Stomach smooth muscle (tissue), 2 donors: ENCODE data around the gene CCL19.

Source experiments
- H3K27ac ChIP-seq: one replicate; pipeline ENCODE4 v1.7.0; 2013; ENCODE audit warnings: mild to moderate bottlenecking, low read length, inconsistent platforms
- H3K27me3 ChIP-seq, 2 donors: one replicate each; pipeline ENCODE4 v1.7.0; 2013; ENCODE audit warnings: low read length in 2 of 2; ENCODE audit not compliant: insufficient read depth in 2 of 2, control insufficient read depth in 1 of 2
- H3K36me3 ChIP-seq, 2 donors: one replicate each; pipeline ENCODE4 v1.7.0; 2013; ENCODE audit warnings: low read length in 2 of 2; ENCODE audit not compliant: control insufficient read depth in 2 of 2, insufficient read depth in 2 of 2
- H3K4me1 ChIP-seq: one replicate; pipeline ENCODE4 v1.7.0; 2013; ENCODE audit warnings: low read length; ENCODE audit not compliant: control insufficient read depth, insufficient read depth
- H3K4me3 ChIP-seq, 2 donors: one replicate each; pipeline ENCODE4 v1.7.0; 2013; ENCODE audit warnings: low read length in 2 of 2
- H3K9ac ChIP-seq, 2 donors: one replicate each; pipeline ENCODE4 v1.7.0; 2013; ENCODE audit warnings: low read length in 2 of 2, mild to moderate bottlenecking in 1 of 2
- H3K9me3 ChIP-seq, 2 donors: one replicate each; pipeline ENCODE4 v1.7.0; 2013; ENCODE audit warnings: low read length in 2 of 2; ENCODE audit not compliant: control insufficient read depth in 2 of 2
- donor health status: healthy.
- donor health status: Pancreatic carcinoma.

The CCL19 gene

GRCh38 chr9:34716711-34717110, 25.6 kb upstream of the CCL19 start:
- H3K9me3 ChIP-seq, result no peaks in the 10 kb centered on the region
- no peak overlapping the region for H3K4me3 ChIP-seq
- H3K4me1 ChIP-seq, result peaks cover 7% of the 10 kb centered on the region
- H3K9ac ChIP-seq, result no peak overlapping the region
- H3K27ac ChIP-seq, result no peak overlapping the region
- H3K27me3 ChIP-seq, result peaks cover 0 to 4% of the 10 kb centered on the region in 2 donors
- H3K36me3 ChIP-seq, result no peaks in the 10 kb centered on the region

DNA sequence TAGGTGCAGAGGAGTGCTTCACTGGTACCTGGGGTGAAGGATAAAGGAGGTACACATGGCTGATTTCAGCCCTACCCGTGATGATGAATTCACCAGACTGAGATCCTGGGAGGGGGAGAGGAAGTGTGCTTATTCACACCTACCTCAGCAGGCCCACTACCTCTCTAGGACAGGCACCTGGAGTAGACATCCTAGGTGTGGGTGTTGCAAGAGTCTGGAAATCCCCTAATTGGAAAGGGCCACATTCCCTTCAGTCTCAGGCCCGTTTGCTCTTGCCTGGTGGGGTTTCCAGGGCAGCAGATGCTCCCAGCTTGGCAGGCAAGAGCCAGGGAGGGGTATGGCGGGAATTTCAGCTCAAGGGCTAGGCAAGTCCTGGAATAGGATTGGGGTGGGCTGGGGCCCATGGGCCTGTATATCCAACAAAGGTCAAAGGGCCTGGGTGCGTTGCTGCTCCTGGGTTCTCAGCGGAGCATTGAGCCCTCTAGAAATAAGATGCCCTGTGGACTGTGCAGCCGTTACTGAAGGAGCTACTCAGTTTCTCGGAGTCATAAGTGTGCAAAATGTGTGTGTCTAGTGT, 24.7 kb upstream of the CCL19 start:
- Histone ChIP-seq H3K27ac (no peak overlapping the region), H3K9ac (no peak overlapping the region), H3K27me3 (peaks cover 0 to 4% of the 10 kb centered on the region in 2 donors)

GRCh38 chr9:34714007-34714406, 22.9 kb upstream of the CCL19 start:
- H3K27me3 ChIP-seq, result peaks cover 0 to 4% of the 10 kb centered on the region in 2 donors
- H3K4me3 ChIP-seq, result no peak overlapping the region
- no peaks in the 10 kb centered on the region for H3K9me3 ChIP-seq
- no peak overlapping the region for H3K9ac ChIP-seq
- no peaks in the 10 kb centered on the region for H3K36me3 ChIP-seq
- H3K4me1 ChIP-seq, result peaks cover 10% of the 10 kb centered on the region
- H3K27ac ChIP-seq, result no peak overlapping the region

More for the DNA sequence above, 24.7 kb upstream of the CCL19 start:
- Histone ChIP-seq H3K36me3 (no peaks in the 10 kb centered on the region), H3K4me3 (no peak overlapping the region), H3K4me1 (peaks cover 7% of the 10 kb centered on the region), H3K9me3 (no peaks in the 10 kb centered on the region)

GRCh38 chr9:34712140-34712539, 21.1 kb upstream of the CCL19 start:
- H3K27me3 ChIP-seq, result peaks cover 0 to 4% of the 10 kb centered on the region in 2 donors
- no peak overlapping the region for H3K27ac ChIP-seq
- H3K9me3 ChIP-seq, result no peaks in the 10 kb centered on the region
- H3K9ac ChIP-seq, result no peak overlapping the region
- no peak overlapping the region for H3K4me3 ChIP-seq
- H3K36me3 ChIP-seq, result no peaks in the 10 kb centered on the region
- H3K4me1 ChIP-seq, result peaks cover 6% of the 10 kb centered on the region

GRCh38 chr9:34710023-34710422, 18.9 kb upstream of the CCL19 start, which contains the start of gene CCL21:
Gene CCL21 (minus strand): TSS chr9:34710136. CDS start chr9:34710066, 70 bp downstream.
- Histone ChIP-seq H3K36me3 (no peaks in the 10 kb centered on the region), H3K4me3 (no peak within 1 kb of the TSS), H3K27ac (no peak within 1 kb of the TSS), H3K9ac (no peak within 1 kb of the TSS), H3K9me3 (no peaks in the 10 kb centered on the region), H3K27me3 (peaks cover 0 to under 1% of the 10 kb centered on the region in 2 donors), H3K4me1 (peaks cover 6% of the 10 kb centered on the region)

DNA sequence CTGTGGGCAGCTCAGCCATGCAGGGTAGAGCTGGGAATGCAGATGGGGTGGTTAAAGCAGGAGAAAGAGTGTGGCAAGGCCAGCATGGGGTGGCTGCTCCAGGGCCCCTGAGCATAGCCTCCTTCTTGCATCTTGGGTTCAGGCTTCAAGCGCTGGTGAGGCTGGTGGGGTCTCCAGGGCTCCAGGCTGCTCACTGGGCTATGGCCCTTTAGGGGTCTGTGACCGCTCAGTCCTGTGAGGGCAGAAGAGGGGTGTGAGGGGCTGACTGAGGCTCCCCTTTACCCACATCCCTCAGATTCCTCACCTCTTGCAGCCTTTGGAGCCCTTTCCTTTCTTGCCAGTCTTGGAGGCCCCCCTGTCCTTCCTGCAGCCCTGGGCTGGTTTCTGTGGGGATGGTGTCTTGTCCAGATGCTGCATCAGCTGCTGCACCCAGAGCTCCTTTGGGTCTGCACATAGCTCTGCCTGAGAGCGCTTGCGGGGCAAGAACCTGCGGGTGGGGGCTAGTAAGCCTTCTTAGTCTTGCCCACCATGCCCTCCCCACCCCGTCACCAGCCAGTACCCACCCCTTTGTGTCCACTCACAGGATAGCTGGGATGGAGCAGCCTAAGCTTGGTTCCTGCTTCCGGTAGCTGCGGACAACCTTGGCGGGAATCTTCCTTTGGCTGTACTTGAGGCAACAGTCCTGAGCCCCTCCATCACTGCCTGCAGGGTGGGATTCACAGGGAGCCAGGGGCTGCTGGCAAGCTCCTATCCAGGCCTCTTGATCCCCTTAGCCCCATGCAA, 18.3 kb upstream of the CCL19 start:
- Histone ChIP-seq H3K27me3 (no peaks in the 10 kb centered on the region), H3K4me3 (no peak overlapping the region), H3K9me3 (no peaks in the 10 kb centered on the region), H3K4me1 (peaks cover 6% of the 10 kb centered on the region), H3K36me3 (no peaks in the 10 kb centered on the region), H3K9ac (no peak overlapping the region), H3K27ac (no peak overlapping the region)

GRCh38 chr9:34707130-34707529, 16.1 kb upstream of the CCL19 start:
- H3K27ac ChIP-seq, result no peak overlapping the region

GRCh38 chr9:34701769-34702736, 11.0 kb upstream of the CCL19 start:
- Histone ChIP-seq H3K36me3 (no peaks in the 10 kb centered on the region), H3K9me3 (no peaks in the 10 kb centered on the region), H3K4me3 (peak overlapping the region; percentile 61 to 80), H3K27ac (peak overlapping the region; percentile 60), H3K9ac (peak overlapping the region; percentile 24 to 75), H3K27me3 (no peaks in the 10 kb centered on the region), H3K4me1 (peaks cover 9% of the 10 kb centered on the region)

More at GRCh38 chr9:34707130-34707529, 16.1 kb upstream of the CCL19 start:
- H3K9me3 ChIP-seq, result no peaks in the 10 kb centered on the region
- no peak overlapping the region for H3K9ac ChIP-seq
- H3K27me3 ChIP-seq, result no peaks in the 10 kb centered on the region
- H3K4me3 ChIP-seq, result no peak overlapping the region
- H3K4me1 ChIP-seq, result peaks cover 6% of the 10 kb centered on the region
- no peaks in the 10 kb centered on the region for H3K36me3 ChIP-seq

GRCh38 chr9:34701023-34701768, 10.1 kb upstream of the CCL19 start:
- Histone ChIP-seq H3K4me1 (peaks cover 9% of the 10 kb centered on the region), H3K27ac (peak overlapping the region; percentile 60), H3K9ac (peak overlapping the region; percentile 27 to 75), H3K27me3 (no peaks in the 10 kb centered on the region), H3K9me3 (no peaks in the 10 kb centered on the region), H3K36me3 (no peaks in the 10 kb centered on the region), H3K4me3 (peak overlapping the region; percentile 61 to 80)

DNA sequence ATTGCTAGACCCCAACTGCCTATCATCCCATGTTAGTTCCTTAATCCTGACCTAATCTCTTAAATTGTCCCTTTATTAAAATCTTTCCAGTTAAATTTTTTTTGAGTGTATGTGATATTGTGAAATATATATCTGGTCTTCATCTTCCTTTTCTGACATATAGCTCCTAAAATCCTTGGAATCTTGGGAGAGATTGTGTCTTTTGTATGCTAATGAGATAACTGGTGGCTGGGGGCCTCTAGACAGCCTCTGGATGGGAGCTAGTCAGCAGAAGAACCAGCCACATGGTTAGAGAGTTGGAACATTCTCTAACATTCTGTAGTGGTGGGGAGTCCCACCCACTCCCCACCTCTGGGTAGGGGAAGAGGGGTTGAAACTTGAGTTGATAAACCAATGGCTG, 3.7 kb upstream of the CCL19 start:
- Histone ChIP-seq H3K4me3 (no peak overlapping the region), H3K27ac (no peak overlapping the region), H3K4me1 (no peaks in the 10 kb centered on the region), H3K27me3 (no peaks in the 10 kb centered on the region), H3K9me3 (no peaks in the 10 kb centered on the region), H3K9ac (no peak overlapping the region), H3K36me3 (no peaks in the 10 kb centered on the region)
